Measurements from ENCODE around the gene TAS1R2. TPM values are rescaled to one million over a fixed set of nuclear protein-coding genes. Genes with fewer than 3 reads are reported as not detected.
A peak's percentile ranks its signal among the peaks of the same experiment; 100 is the strongest.

The TAS1R2 gene
- total RNA-seq, 1 donor, result not detected

GRCh38 chr1:18828224-18828623 is 31.2 kb downstream of the TAS1R2 start:
- DNase-seq (ENCODE audit: low read depth in 2 of 3, low spot score in 2 of 3), result no peak

GRCh38 chr1:18823438-18823837 is 36.0 kb downstream of the TAS1R2 start:
- DNase-seq (ENCODE audit: low read depth in 2 of 3, low spot score in 2 of 3), result no peak

GRCh38 chr1:18820791-18821641 is 38.4 kb downstream of the TAS1R2 start:
- DNase-seq (ENCODE audit: low read depth in 2 of 3, low spot score in 2 of 3), result peak; percentile 30 to 57 (median 31)

- no peak for DNase-seq (ENCODE audit: low read depth in 2 of 3, low spot score in 2 of 3)
Observed at GRCh38 chr1:18819986-18820790, 39.3 kb downstream of the TAS1R2 start.

- DNase-seq (ENCODE audit: low read depth in 2 of 3, low spot score in 2 of 3), result no peak
Observed at GRCh38 chr1:18819203-18819602, 40.3 kb downstream of the TAS1R2 start.

GRCh38 chr1:18817795-18818435 is 41.5 kb downstream of the TAS1R2 start:
- DNase-seq (ENCODE audit: low read depth in 2 of 3, low spot score in 2 of 3), result no peak

GRCh38 chr1:18817316-18817715 is 42.1 kb downstream of the TAS1R2 start:
- no peak for DNase-seq (ENCODE audit: low read depth in 2 of 3, low spot score in 2 of 3)

GRCh38 chr1:18816808-18817207 is 42.7 kb downstream of the TAS1R2 start:
- no peak for DNase-seq (ENCODE audit: low read depth in 2 of 3, low spot score in 2 of 3)

GRCh38 chr1:18814874-18815531 is 44.5 kb downstream of the TAS1R2 start:
- no peak for DNase-seq (ENCODE audit: low read depth in 2 of 3, low spot score in 2 of 3)

GRCh38 chr1:18814425-18814824 is 45.0 kb downstream of the TAS1R2 start:
- DNase-seq (ENCODE audit: low read depth in 2 of 3, low spot score in 2 of 3), result no peak

- DNase-seq (ENCODE audit: low read depth in 2 of 3, low spot score in 2 of 3), result no peak
Observed at GRCh38 chr1:18812453-18812939, 47.0 kb downstream of the TAS1R2 start.

- no peak for DNase-seq (ENCODE audit: low read depth in 2 of 3, low spot score in 2 of 3)
Observed at GRCh38 chr1:18811733-18812452, 47.6 kb downstream of the TAS1R2 start.

GRCh38 chr1:18809953-18810899 is 49.2 kb downstream of the TAS1R2 start:
- no peak for DNase-seq (ENCODE audit: low read depth in 2 of 3, low spot score in 2 of 3)

GRCh38 chr1:18808550-18808949 is 50.9 kb downstream of the TAS1R2 start:
- DNase-seq (ENCODE audit: low read depth in 2 of 3, low spot score in 2 of 3), result no peak

- DNase-seq (ENCODE audit: low read depth in 2 of 3, low spot score in 2 of 3), result no peak
Observed at GRCh38 chr1:18807334-18808063, 52.0 kb downstream of the TAS1R2 start.

GRCh38 chr1:18805925-18806849 is 53.3 kb downstream of the TAS1R2 start:
- no peak for DNase-seq (ENCODE audit: low read depth in 2 of 3, low spot score in 2 of 3)
